Spleen (tissue), 11 donors: ENCODE measurements around the gene UBE2G1. TPM values are rescaled to one million over a fixed set of nuclear protein-coding genes. Genes with fewer than 3 reads are reported as not detected.

ENCODE experiments used
- DNase-seq: peaks from one replicate; pipeline ENCODE4 v3.0.0-alpha.2; 2020
- H3K27ac ChIP-seq, 8 donors: fragments of 200-600 bp; sonication (generic) in 7 of 8; 1 replicate in 4 of 8; 2 replicates in 4 of 8; pipeline versions ENCODE4 v1.5.0 to v1.8.0; 2016 to 2021; ENCODE audit warnings: inconsistent platforms in 4 of 8, mild to moderate bottlenecking in 4 of 8, moderate library complexity in 1 of 8
- H3K27me3 ChIP-seq, 7 donors: fragments of 200-600 bp; sonication (generic) in 6 of 7; replicated peaks in 1 of 7; 1 replicate in 4 of 7; 2 replicates in 3 of 7; pipeline versions ENCODE4 v1.5.0 to v1.8.0; 2016 to 2021; ENCODE audit warnings: inconsistent platforms in 3 of 7, mild to moderate bottlenecking in 1 of 7
- H3K36me3 ChIP-seq, 6 donors: fragments of 200-600 bp; sonication (generic) in 5 of 6; 1 replicate in 4 of 6; 2 replicates in 2 of 6; pipeline versions ENCODE4 v1.5.0 to v1.8.0; 2016 to 2021; ENCODE audit warnings: inconsistent platforms in 2 of 6
- H3K4me1 ChIP-seq, 6 donors: fragments of 200-600 bp; sonication (generic) in 5 of 6; 1 replicate in 3 of 6; 2 replicates in 3 of 6; pipeline versions ENCODE4 v1.5.0 to v1.8.0; 2016 to 2021; ENCODE audit warnings: inconsistent platforms in 3 of 6
- H3K4me3 ChIP-seq, 8 donors: fragments of 200-600 bp; sonication (generic) in 7 of 8; 1 replicate in 4 of 8; 2 replicates in 4 of 8; pipeline versions ENCODE4 v1.5.0 to v1.8.0; 2016 to 2021; ENCODE audit warnings: inconsistent platforms in 4 of 8, mild to moderate bottlenecking in 4 of 8, moderate library complexity in 2 of 8
- H3K9me3 ChIP-seq, 8 donors: fragments of 200-600 bp; sonication (generic) in 7 of 8; 1 replicate in 4 of 8; 2 replicates in 4 of 8; pipeline versions ENCODE4 v1.5.0 to v1.8.0; 2016 to 2021; ENCODE audit warnings: inconsistent platforms in 4 of 8
- CTCF ChIP-seq, 11 experiments: fragments of 200-600 bp in 7 of 11; fragments of 450-650 bp in 4 of 11; sonication (generic) in 4 of 11; IDR thresholded peaks in 8 of 11; conservative IDR thresholded peaks in 3 of 11; 1 replicate in 7 of 11; 2 replicates in 4 of 11; pipeline versions ENCODE4 v1.4.0 to v1.8.0; 2016 to 2021; ENCODE audit warnings: antibody characterized with exemption in 11 of 11, inconsistent platforms in 4 of 11, mild to moderate bottlenecking in 1 of 11
- POLR2A ChIP-seq, 3 donors: fragments of 450-650 bp; IDR thresholded peaks; one replicate each; pipeline ENCODE4 v1.5.1; 2017; ENCODE audit warnings: antibody characterized with exemption in 3 of 3, mild to moderate bottlenecking in 1 of 3
- POLR2AphosphoS5 ChIP-seq, 3 donors: sonication (generic); formaldehyde crosslinking; IDR thresholded peaks; one replicate each; pipeline ENCODE4 v1.5.1; 2017; ENCODE audit warnings: antibody characterized with exemption in 3 of 3
- WGBS, 5 donors: extraction: QIAGEN DNeasy Blood & Tissue Kit in 3 of 5; methylation state at CpG; one replicate each; pipeline versions ENCODE4 v1.1.5 to v1.1.7; 2013 to 2018; 5-methylcytosine and 5-hydroxymethylcytosine counted together
- intact Hi-C: fragments of 100-400 bp; cut with DNase I; formaldehyde crosslinking; loops from one replicate; pipeline ENCODE4 v1.15.0; 2023; ENCODE audit warnings: low total_unique reads
- polyA plus RNA-seq, 3 donors: library from polyadenylated mRNA; stranded (reverse); fragments of 200-250 nt; gene quantifications; one replicate each; pipeline ENCODE4 v1.2.1, GENCODE V29; 2013
- total RNA-seq, 7 donors: library from RNA; depleted of rRNA in 3 of 7; stranded (reverse); fragments of >200 nt in 3 of 7; fragmentation: NEBNext Ultra II Directional in 4 of 7; extraction: Animal tissue kit (Norgen Biotek cat#: 25700) in 4 of 7; gene quantifications; one replicate each; pipeline versions ENCODE4 v1.1.0 to v1.2.1, GENCODE V29; 2016 to 2021
- donor health status: healthy with polysubstance abuse.
- donor health status: DM: no; HTN: no; CAD: no; lungs with moderate emphysema.
- donor health status: DM: no; HTN: no; CAD: no.
- donor health status: Bipolar disorder and iron deficiency.
- donor health status: healthy.
- donor health status: DM: no; HTN: no; CAD: no.
- donor health status: DM: yes; HTN: yes; CAD: no.

UBE2G1 gene
- total and polyA plus RNA-seq, 10 donors = 10.7 to 59.7 (median 54.1) TPM

DNA sequence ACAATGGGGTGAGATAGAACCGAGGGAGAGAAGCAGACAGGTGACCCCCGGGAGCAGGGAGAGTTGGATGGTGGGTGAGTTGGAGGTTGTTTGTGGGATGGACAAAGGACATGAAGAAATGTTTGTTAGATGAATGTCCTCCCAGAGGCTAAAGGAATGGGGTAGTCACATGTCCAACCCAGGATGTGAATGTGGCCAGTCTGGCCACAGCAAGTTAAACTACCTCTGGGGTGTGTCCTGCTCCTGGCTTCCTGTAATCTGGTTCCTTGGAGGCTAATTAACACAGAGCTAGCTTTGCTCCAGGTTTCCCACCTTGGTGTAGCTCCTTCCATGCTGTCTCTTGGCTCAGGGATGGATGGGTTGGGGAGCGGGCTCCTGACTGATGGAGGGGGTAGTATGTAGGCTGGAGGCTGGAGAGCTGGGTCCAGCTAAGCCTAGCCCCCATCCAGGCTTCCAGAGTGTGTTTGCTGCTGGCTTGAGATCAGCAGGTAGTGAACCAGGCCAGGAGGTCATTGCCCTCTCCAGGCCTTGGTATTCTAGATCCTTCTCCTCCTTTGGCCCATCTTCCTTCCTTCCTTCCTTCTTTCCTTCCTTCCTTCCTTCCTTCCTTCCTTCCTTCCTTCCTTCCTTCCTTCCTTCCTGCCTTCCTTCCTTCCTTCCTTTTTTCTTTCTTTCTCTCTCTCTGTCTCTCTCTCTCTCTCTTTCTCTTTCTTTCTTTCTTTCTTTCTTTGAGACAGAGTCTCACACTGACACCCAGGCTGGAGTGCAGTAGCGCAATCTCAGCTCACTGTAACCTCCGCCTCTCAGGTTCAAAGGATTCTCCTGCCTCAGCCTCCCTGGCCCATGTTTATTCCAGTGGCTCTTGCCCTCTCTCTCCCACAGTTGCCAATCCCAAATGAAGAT, 28.0 kb upstream of the UBE2G1 start:
- Histone ChIP-seq H3K4me1 (peaks cover 0 to 29% (median 14%) of the 10 kb centered on the region in 6 donors), H3K36me3 (no peaks in the 10 kb centered on the region), H3K4me3 (no peak overlapping the region), H3K27ac (no peak overlapping the region), H3K27me3 (no peaks in the 10 kb centered on the region), H3K9me3 (no peaks in the 10 kb centered on the region)
- TF ChIP-seq POLR2A (IDR thresholded peaks at IDR 0.05) = no peak
- no peak for TF ChIP-seq POLR2AphosphoS5 (IDR thresholded peaks at IDR 0.05)
- TF ChIP-seq CTCF (IDR thresholded peaks at IDR 0.05 in 8 of 11, conservative IDR thresholded peaks at IDR 0.05 in 3 of 11) = no peak
- intact Hi-C loops = no loop called here
- WGBS, 5 donors = 85 to 93% (median 92%) methylated on average over 5 of the region's 5 CpGs
- no peak for DNase-seq

DNA sequence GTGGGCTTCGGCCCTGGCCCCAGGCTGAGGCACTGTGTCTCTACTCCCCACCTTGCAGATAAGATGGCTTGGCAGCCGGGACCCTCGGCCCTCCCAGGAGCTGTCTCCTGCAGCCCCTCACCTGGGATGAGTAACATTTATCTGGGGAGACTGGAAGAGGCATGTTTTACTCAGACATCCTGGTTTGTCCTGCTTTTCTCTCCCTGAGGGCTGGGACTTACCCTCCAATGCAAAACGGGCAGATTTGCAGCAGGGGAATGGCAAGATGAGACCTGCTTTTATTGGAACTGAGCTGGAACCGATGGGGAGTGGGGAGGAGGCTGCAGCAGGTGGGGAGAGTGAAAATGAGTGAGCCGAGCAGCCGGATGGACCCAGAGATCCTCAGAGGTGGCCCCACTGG, 27.3 kb upstream of the UBE2G1 start:
- H3K27me3 ChIP-seq = no peaks in the 10 kb centered on the region

DNA sequence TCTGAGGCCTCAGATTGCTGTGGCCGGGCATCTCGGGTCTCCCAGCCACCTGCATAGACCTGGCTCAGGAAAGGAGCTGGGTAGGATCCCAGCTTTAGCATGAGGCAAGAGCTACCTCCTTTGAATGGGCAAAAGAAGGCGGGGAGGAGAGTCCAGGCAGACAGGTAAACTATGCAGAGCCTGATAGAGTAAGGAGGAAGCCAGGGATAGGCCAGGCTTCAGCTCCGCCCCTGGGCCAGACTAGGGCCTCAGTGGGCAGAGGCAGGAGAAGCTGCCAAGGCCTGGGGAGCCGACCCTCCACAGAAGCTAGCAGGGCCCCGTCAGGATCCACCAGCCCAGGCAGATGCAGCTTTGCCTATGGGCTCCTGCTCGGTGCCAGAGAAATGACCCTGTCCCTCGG, 22.6 kb upstream of the UBE2G1 start:
- WGBS, 5 donors = 85 to 91% (median 86%) methylated on average over 7 to 8 of the region's 8 CpGs
- Histone ChIP-seq H3K9me3 (no peaks in the 10 kb centered on the region), H3K36me3 (no peaks in the 10 kb centered on the region), H3K4me1 (peaks cover 0 to 7% (median 2%) of the 10 kb centered on the region in 6 donors), H3K4me3 (no peak overlapping the region), H3K27ac (no peak overlapping the region), H3K27me3 (no peaks in the 10 kb centered on the region)
- intact Hi-C loops = no loop called here
- TF ChIP-seq CTCF (IDR thresholded peaks at IDR 0.05 in 8 of 11, conservative IDR thresholded peaks at IDR 0.05 in 3 of 11) (no peak), POLR2A (IDR thresholded peaks at IDR 0.05) (no peak), POLR2AphosphoS5 (IDR thresholded peaks at IDR 0.05) (no peak)
- no peak for DNase-seq

More for the DNA sequence above, 27.3 kb upstream of the UBE2G1 start:
- TF ChIP-seq CTCF (IDR thresholded peaks at IDR 0.05 in 8 of 11, conservative IDR thresholded peaks at IDR 0.05 in 3 of 11) (no peak), POLR2AphosphoS5 (IDR thresholded peaks at IDR 0.05) (no peak), POLR2A (IDR thresholded peaks at IDR 0.05) (no peak)
- no peak for DNase-seq
- Histone ChIP-seq H3K36me3 (no peaks in the 10 kb centered on the region), H3K27ac (no peak overlapping the region), H3K4me3 (no peak overlapping the region), H3K9me3 (no peaks in the 10 kb centered on the region), H3K4me1 (peaks cover 0 to 29% (median 14%) of the 10 kb centered on the region in 6 donors)
- intact Hi-C loops = no loop called here
- 74 to 88% (median 84%) methylated on average over 5 to 7 of the region's 7 CpGs for WGBS, 5 donors

DNA sequence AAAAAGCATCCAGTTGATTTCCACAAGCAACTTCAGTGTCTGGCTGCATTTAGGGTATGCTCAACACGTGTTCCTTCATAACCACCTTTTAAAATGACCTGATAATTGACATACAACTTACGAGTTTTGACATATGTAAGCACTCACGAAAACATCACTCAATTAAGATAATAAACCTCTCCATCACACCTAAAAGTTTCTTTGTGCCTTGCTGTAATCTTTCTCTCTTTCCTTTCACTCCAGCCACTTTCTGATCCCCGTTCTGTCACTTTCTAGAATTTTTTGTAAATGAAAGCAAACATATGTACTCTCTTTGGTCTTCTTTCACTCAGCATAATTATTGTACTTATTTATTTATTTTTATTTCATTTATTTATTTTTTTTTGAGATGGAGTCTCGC, 20.7 kb upstream of the UBE2G1 start:
- TF ChIP-seq CTCF (IDR thresholded peaks at IDR 0.05 in 8 of 11, conservative IDR thresholded peaks at IDR 0.05 in 3 of 11) = no peak
- no peak for TF ChIP-seq POLR2AphosphoS5 (IDR thresholded peaks at IDR 0.05)

More for the DNA sequence above, 20.7 kb upstream of the UBE2G1 start:
- intact Hi-C loops = no loop called here
- H3K27me3 ChIP-seq = no peaks in the 10 kb centered on the region
- DNase-seq = no peak
- 89 to 93% (median 91%) methylated on average over 5 of the region's 5 CpGs for WGBS, 5 donors
- H3K4me3 ChIP-seq = no peak overlapping the region
- H3K36me3 ChIP-seq = no peaks in the 10 kb centered on the region
- H3K4me1 ChIP-seq = no peaks in the 10 kb centered on the region
- no peaks in the 10 kb centered on the region for H3K9me3 ChIP-seq
- no peak overlapping the region for H3K27ac ChIP-seq
